ENCODE data around the gene SEC31B. TPM values are rescaled to one million over a fixed set of nuclear protein-coding genes. Genes with fewer than 3 reads are reported as not detected.
A peak's percentile ranks its signal among the peaks of the same experiment; 100 is the strongest.

The SEC31B gene
- total and polyA plus RNA-seq, 2 experiments from 2014 or later = 2.9 to 6.7 TPM

- Histone ChIP-seq H4K20me1 (replicated peaks; ENCODE audit: insufficient read depth) (0 out of 2 replicates have a peak, but pooled peaks cover 8% of the 10 kb centered on the region), H3K27ac (ENCODE audit: low read depth) (no peak overlapping the region), H3K36me3 (ENCODE audit: insufficient read depth) (peaks cover 3% of the 10 kb centered on the region; the same call in 1 of the 2 replicates), H3F3A (replicated peaks; ENCODE audit: low read depth) (peaks cover 7% of the 10 kb centered on the region), H2AFZ (no peak overlapping the region; the same call in 1 of the 2 replicates), H3K9me2 (ENCODE audit: insufficient read depth) (no peaks in the 10 kb centered on the region), H3K27me3 (ENCODE audit: insufficient read depth) (peaks cover 91% of the 10 kb centered on the region), H3K4me2 (peak overlapping the region; percentile 86), H3K79me2 (replicated peaks; ENCODE audit: insufficient read depth) (no peaks in the 10 kb centered on the region), H3K4me3 (peak overlapping the region; percentile 86), H3K4me1 (ENCODE audit: insufficient read depth) (peaks cover 40% of the 10 kb centered on the region)
- peaks cover 7% of the 10 kb centered on the region; the same call in 2 of the 3 replicates for H3K36me3 Mint-ChIP-seq (ENCODE audit: low read depth)
- TF ChIP-seq EZH2 (IDR thresholded peaks at IDR 0.05; ENCODE audit: low read depth, unreplicated experiment) (no peak), EZH2phosphoT487 (IDR thresholded peaks at IDR 0.05; ENCODE audit: unreplicated experiment) (no peak), ETS1 (IDR thresholded peaks at IDR 0.05) (no peak), ZNF114 (CRISPR knock-in tag; IDR thresholded peaks at IDR 0.05) (no peak), CREB1 (CRISPR knock-in tag; IDR thresholded peaks at IDR 0.05; ENCODE audit: low read depth) (no peak), STAT1 (IDR thresholded peaks at IDR 0.05; ENCODE audit: unreplicated experiment) (no peak), REST (IDR thresholded peaks at IDR 0.05; ENCODE audit: unreplicated experiment) (no peak), NANOG (IDR thresholded peaks at IDR 0.05; ENCODE audit: borderline replicate concordance) (no peak), POLR2AphosphoS5 (IDR thresholded peaks at IDR 0.05; ENCODE audit: low read depth) (no peak), ZNF331 (CRISPR knock-in tag; IDR thresholded peaks at IDR 0.05; ENCODE audit: low read depth) (no peak), CTCF (conservative IDR thresholded peaks at IDR 0.05; ENCODE audit: low read depth in 2 of 2) (no peak), ZNF462 (CRISPR knock-in tag; IDR thresholded peaks at IDR 0.05) (no peak), JUNB (IDR thresholded peaks at IDR 0.05; ENCODE audit: unreplicated experiment) (no peak)
- peak overlapping the region; percentile 74 for H3K4me3 Mint-ChIP-seq
- ATAC-seq (peak; percentile 0; the same call in 2 of the 3 replicates), DNase-seq (ENCODE audit: low spot score) (no peak)
- H3K4me1 Mint-ChIP-seq = peaks cover 42% of the 10 kb centered on the region
- no peak overlapping the region for H3K27ac Mint-ChIP-seq
- no peaks in the 10 kb centered on the region; the same call in 2 of the 3 replicates for H3K9me3 Mint-ChIP-seq
- peaks cover 92% of the 10 kb centered on the region for H3K27me3 Mint-ChIP-seq (ENCODE audit: insufficient read depth, low read depth, poor library complexity)
These were observed 36.9 kb downstream of the SEC31B start for GRCh38 chr10:100482834-100483185.
